ENCODE results near the gene USP25. TPM values are rescaled to one million over a fixed set of nuclear protein-coding genes. Genes with fewer than 3 reads are reported as not detected.

USP25 gene
- total RNA-seq, 1 experiment from 2014 or later = 22.1 TPM

DNA sequence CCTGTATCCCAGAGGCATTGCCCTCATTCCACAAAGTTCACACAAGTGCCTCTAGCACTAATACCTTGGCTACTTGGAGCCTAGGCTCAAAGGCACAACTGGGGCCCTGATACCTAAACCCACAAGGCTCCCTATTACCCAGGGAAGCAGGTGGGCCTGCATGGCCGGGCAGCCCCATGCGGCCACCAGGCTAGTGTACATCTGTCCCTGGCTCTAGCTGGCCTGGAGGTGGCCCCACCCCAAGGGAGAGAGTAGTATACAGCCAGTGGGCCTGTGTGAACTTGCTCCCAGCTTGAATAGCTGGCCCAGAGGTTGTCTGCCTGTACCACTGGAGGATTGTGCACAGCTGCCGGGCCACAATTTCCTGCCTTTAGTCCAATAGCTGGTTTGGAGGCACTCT lies 52.2 kb downstream of the USP25 start:
- no peaks in the 10 kb centered on the region for H3K9me3 Mint-ChIP-seq (ENCODE audit: low read depth, unreplicated experiment)
- CTCF ChIA-PET = no interaction called here
- intact Hi-C loops (cut with micrococcal nuclease; ENCODE audit: unreplicated experiment) = no loop called here
- H3K27me3 Mint-ChIP-seq (ENCODE audit: unreplicated experiment) = no peaks in the 10 kb centered on the region
- BruUV-seq (replicated peaks) = no TSS peak
- peaks cover 11% of the 10 kb centered on the region for H3K36me3 Mint-ChIP-seq (ENCODE audit: insufficient read depth, unreplicated experiment)
- no peak overlapping the region for H3K27ac Mint-ChIP-seq (ENCODE audit: unreplicated experiment)
- no peaks in the 10 kb centered on the region for H3K4me1 Mint-ChIP-seq (ENCODE audit: low read depth, unreplicated experiment)
- no peak for DNase-seq
- no peak overlapping the region for H3K4me3 Mint-ChIP-seq (ENCODE audit: low read depth, unreplicated experiment)
- TF ChIP-seq, protein P1, sequence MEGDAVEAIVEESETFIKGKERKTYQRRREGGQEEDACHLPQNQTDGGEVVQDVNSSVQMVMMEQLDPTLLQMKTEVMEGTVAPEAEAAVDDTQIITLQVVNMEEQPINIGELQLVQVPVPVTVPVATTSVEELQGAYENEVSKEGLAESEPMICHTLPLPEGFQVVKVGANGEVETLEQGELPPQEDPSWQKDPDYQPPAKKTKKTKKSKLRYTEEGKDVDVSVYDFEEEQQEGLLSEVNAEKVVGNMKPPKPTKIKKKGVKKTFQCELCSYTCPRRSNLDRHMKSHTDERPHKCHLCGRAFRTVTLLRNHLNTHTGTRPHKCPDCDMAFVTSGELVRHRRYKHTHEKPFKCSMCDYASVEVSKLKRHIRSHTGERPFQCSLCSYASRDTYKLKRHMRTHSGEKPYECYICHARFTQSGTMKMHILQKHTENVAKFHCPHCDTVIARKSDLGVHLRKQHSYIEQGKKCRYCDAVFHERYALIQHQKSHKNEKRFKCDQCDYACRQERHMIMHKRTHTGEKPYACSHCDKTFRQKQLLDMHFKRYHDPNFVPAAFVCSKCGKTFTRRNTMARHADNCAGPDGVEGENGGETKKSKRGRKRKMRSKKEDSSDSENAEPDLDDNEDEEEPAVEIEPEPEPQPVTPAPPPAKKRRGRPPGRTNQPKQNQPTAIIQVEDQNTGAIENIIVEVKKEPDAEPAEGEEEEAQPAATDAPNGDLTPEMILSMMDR (IDR thresholded peaks at IDR 0.05; ENCODE audit: unreplicated experiment) = no peak

DNA sequence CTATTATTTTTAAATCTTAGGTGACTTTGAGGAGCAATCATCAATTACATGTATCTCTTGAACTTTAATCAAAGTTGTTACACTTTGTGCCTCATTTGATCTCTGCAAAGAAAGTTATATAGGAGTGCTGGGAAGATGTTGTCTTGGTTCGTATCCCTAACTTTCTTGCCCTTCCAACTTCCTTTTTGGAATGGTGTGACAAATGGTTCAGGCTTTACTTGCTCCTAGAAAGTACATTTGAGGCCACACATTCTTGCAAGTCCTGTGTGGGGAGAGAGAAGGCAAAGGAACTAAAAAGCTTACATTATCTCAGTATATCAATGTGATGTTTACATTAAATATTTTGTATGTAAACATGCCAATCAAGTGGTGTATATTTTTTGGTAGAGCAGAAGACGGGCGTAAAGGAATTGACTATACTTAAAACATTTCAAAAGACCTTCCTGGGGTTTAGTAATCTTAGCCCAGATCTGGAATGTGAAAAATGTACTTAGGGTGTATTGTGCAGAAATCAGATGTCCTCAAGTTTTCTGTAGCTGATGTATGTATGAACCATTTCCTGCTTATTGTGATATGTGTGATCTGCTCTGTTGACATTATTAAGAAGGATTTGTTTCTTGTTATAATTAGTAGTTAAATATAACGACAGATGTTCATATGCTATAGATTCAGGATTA lies 59.2 kb downstream of the USP25 start:
- no peaks in the 10 kb centered on the region for H3K9me3 Mint-ChIP-seq (ENCODE audit: low read depth, unreplicated experiment)
- intact Hi-C loops (cut with micrococcal nuclease; ENCODE audit: unreplicated experiment) = no loop called here
- H3K27me3 Mint-ChIP-seq (ENCODE audit: unreplicated experiment) = no peaks in the 10 kb centered on the region
- CTCF ChIA-PET = no interaction called here
- H3K4me3 Mint-ChIP-seq (ENCODE audit: low read depth, unreplicated experiment) = no peak overlapping the region
- peaks cover 21% of the 10 kb centered on the region for H3K4me1 Mint-ChIP-seq (ENCODE audit: low read depth, unreplicated experiment)
- DNase-seq = no peak
- no TSS peak for BruUV-seq (replicated peaks)
- H3K36me3 Mint-ChIP-seq (ENCODE audit: insufficient read depth, unreplicated experiment) = no peaks in the 10 kb centered on the region
- no peak overlapping the region for H3K27ac Mint-ChIP-seq (ENCODE audit: unreplicated experiment)
- TF ChIP-seq, protein P1 (IDR thresholded peaks at IDR 0.05; ENCODE audit: unreplicated experiment) = no peak

DNA sequence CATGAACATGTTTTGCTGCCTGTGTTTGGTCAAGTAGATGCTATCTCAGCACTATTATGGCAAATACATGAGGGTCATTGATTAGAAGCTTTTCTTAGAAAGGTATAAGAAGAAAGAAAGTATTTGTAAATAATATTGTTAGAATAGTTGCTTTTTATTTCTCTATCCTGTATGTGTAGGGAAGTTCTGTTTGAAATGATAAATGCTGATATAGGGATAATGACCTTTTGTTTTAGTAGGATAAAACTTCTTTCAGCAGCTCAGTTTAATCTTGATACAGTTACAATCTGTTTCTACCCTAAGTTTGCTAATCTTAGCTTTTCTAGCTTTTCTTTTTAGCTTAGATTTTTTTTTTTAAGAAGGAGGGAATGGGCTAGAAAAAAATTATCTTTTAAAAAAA lies 63.3 kb downstream of the USP25 start:
- Mint-ChIP-seq H3K4me3 (ENCODE audit: low read depth, unreplicated experiment) (no peak overlapping the region), H3K27ac (ENCODE audit: unreplicated experiment) (no peak overlapping the region), H3K36me3 (ENCODE audit: insufficient read depth, unreplicated experiment) (no peaks in the 10 kb centered on the region), H3K4me1 (ENCODE audit: low read depth, unreplicated experiment) (peaks cover 36% of the 10 kb centered on the region), H3K9me3 (ENCODE audit: low read depth, unreplicated experiment) (no peaks in the 10 kb centered on the region), H3K27me3 (ENCODE audit: unreplicated experiment) (no peaks in the 10 kb centered on the region)
- no peak for DNase-seq
- TF ChIP-seq, protein P1 (IDR thresholded peaks at IDR 0.05; ENCODE audit: unreplicated experiment) = no peak
- no TSS peak for BruUV-seq (replicated peaks)
- CTCF ChIA-PET = no interaction called here
- intact Hi-C loops (cut with micrococcal nuclease; ENCODE audit: unreplicated experiment) = no loop called here

DNA sequence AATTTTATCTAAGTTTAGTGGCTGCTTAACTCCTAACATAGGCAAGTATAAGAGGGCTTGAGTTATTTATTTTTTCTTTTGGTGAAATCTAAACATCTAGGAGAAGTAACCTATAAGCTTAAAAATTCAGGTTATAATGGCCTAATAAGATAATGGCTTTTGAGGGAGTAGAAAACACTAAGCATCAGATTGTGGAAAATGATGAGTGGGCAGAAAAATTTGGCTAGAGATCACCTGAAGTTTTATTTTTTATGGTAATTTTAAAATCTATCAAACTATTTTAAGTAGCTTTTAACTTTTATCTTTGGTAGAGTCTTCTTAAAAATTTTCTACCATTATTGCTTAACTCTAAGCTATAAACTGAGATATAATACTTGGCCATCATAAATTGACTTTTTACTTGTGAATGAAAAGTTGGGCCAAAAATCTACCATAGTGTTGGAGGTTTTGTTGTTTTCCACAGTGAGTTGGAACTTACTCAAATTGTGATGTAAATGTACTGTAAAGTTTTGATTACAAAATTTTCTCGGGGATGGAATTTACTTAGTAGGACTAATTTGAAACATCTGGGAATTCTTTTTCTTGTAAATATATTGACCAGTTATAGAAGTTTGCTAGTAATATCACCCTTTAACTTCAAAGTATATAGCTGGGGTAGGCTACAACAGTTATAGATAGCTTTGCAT lies 63.9 kb downstream of the USP25 start:
- Mint-ChIP-seq H3K4me1 (ENCODE audit: low read depth, unreplicated experiment) (peaks cover 36% of the 10 kb centered on the region), H3K27me3 (ENCODE audit: unreplicated experiment) (no peaks in the 10 kb centered on the region), H3K4me3 (ENCODE audit: low read depth, unreplicated experiment) (no peak overlapping the region), H3K27ac (ENCODE audit: unreplicated experiment) (no peak overlapping the region), H3K36me3 (ENCODE audit: insufficient read depth, unreplicated experiment) (no peaks in the 10 kb centered on the region), H3K9me3 (ENCODE audit: low read depth, unreplicated experiment) (no peaks in the 10 kb centered on the region)
- CTCF ChIA-PET = no interaction called here
- DNase-seq = no peak
- intact Hi-C loops (cut with micrococcal nuclease; ENCODE audit: unreplicated experiment) = no loop called here
- TF ChIP-seq, protein P1 (IDR thresholded peaks at IDR 0.05; ENCODE audit: unreplicated experiment) = no peak
- no TSS peak for BruUV-seq (replicated peaks)
